Activated T-helper 1 cell treated with anti-CD3 and anti-CD28 coated beads, Interleukin-12 subunit alpha, Interleukin-12 subunit beta, Interleukin-2, Interleukin-4 antibody, amounts not matched to agents 30 ng/mL and 10 ng/mL and 1 ng/mL, durations not matched to agents 14 hours and 24 hours and 36 hours (primary cell): ENCODE results near the gene CNTD1. TPM values are rescaled to one million over a fixed set of nuclear protein-coding genes. Genes with fewer than 3 reads are reported as not detected.
A peak's percentile ranks its signal among the peaks of the same experiment; 100 is the strongest.

ENCODE experiments used
- DNase-seq: peaks from one replicate; pipeline ENCODE4 v3.0.0; 2021; ENCODE audit warnings: low spot score
- H3K27ac Mint-ChIP-seq: one replicate; pipeline ENCODE4 v1.8.0; 2021; ENCODE audit warnings: mild to moderate bottlenecking, mixed read lengths
- H3K27me3 Mint-ChIP-seq: one replicate; pipeline ENCODE4 v1.8.0; 2022; ENCODE audit warnings: mild to moderate bottlenecking, moderate library complexity, mixed read lengths; ENCODE audit not compliant: insufficient read depth
- H3K36me3 Mint-ChIP-seq: one replicate; pipeline ENCODE4 v1.8.0; 2021; ENCODE audit warnings: low read depth, mixed read lengths
- H3K4me1 Mint-ChIP-seq: one replicate; pipeline ENCODE4 v1.8.0; 2021; ENCODE audit warnings: low read depth, mixed read lengths
- H3K4me3 Mint-ChIP-seq: one replicate; pipeline ENCODE4 v1.8.0; 2021; ENCODE audit warnings: mild to moderate bottlenecking, moderate library complexity, mixed read lengths
- H3K9me3 Mint-ChIP-seq: one replicate; pipeline ENCODE4 v1.8.0; 2021; ENCODE audit warnings: mixed read lengths
- intact Hi-C: fragments of 100-400 bp; cut with micrococcal nuclease; formaldehyde crosslinking; loops from one replicate; pipeline ENCODE4 v1.15.1; 2024
- total RNA-seq: library from RNA; stranded (reverse); gene quantifications from 2 replicates; pipeline ENCODE4 v1.2.3, GENCODE V29; 2022

CNTD1 gene
- total RNA-seq, 1 donor from 2014 or later = not detected

GRCh38 chr17:42782166-42783061 is 16.2 kb upstream of the CNTD1 start:
- no peak overlapping the region for H3K27ac Mint-ChIP-seq
- H3K9me3 Mint-ChIP-seq = no peaks in the 10 kb centered on the region
- peaks cover 12% of the 10 kb centered on the region for H3K4me1 Mint-ChIP-seq
- intact Hi-C loops = loop anchor here (5.0 kb wide), 1 partner anchor 110 kb away; no protein-coding TSS in a partner anchor
- peaks cover 56% of the 10 kb centered on the region for H3K27me3 Mint-ChIP-seq
- DNase-seq = no peak
- H3K36me3 Mint-ChIP-seq = peaks cover 29% of the 10 kb centered on the region
- no peak overlapping the region for H3K4me3 Mint-ChIP-seq

- Mint-ChIP-seq H3K4me3 (no peak overlapping the region), H3K9me3 (no peaks in the 10 kb centered on the region), H3K4me1 (peaks cover 12% of the 10 kb centered on the region), H3K27me3 (peaks cover 63% of the 10 kb centered on the region), H3K36me3 (peaks cover 23% of the 10 kb centered on the region), H3K27ac (no peak overlapping the region)
- DNase-seq = no peak
- intact Hi-C loops = loop anchor here (5.0 kb wide), 1 partner anchor 111 kb away; no protein-coding TSS in a partner anchor
Measured at GRCh38 chr17:42783062-42783790, 15.4 kb upstream of the CNTD1 start.

GRCh38 chr17:42783791-42784138 is 14.9 kb upstream of the CNTD1 start:
- peaks cover 12% of the 10 kb centered on the region for H3K4me1 Mint-ChIP-seq
- DNase-seq = no peak
- H3K36me3 Mint-ChIP-seq = peaks cover 17% of the 10 kb centered on the region
- H3K27ac Mint-ChIP-seq = no peak overlapping the region
- intact Hi-C loops = loop anchor here (5.0 kb wide), 1 partner anchor 111 kb away; no protein-coding TSS in a partner anchor
- no peaks in the 10 kb centered on the region for H3K9me3 Mint-ChIP-seq
- peaks cover 66% of the 10 kb centered on the region for H3K27me3 Mint-ChIP-seq
- H3K4me3 Mint-ChIP-seq = no peak overlapping the region

- no peak for DNase-seq
- H3K9me3 Mint-ChIP-seq = no peaks in the 10 kb centered on the region
- H3K27ac Mint-ChIP-seq = no peak overlapping the region
- H3K36me3 Mint-ChIP-seq = peaks cover 12% of the 10 kb centered on the region
- peaks cover 71% of the 10 kb centered on the region for H3K27me3 Mint-ChIP-seq
- H3K4me1 Mint-ChIP-seq = peaks cover 12% of the 10 kb centered on the region
- intact Hi-C loops = loop anchor here (5.0 kb wide), 1 partner anchor 112 kb away; no protein-coding TSS in a partner anchor
- no peak overlapping the region for H3K4me3 Mint-ChIP-seq
Measured at GRCh38 chr17:42784409-42784808, 14.3 kb upstream of the CNTD1 start.

- H3K4me1 Mint-ChIP-seq = peaks cover 12% of the 10 kb centered on the region
- intact Hi-C loops = loop anchor here (5.0 kb wide), 1 partner anchor 113 kb away; no protein-coding TSS in a partner anchor
- H3K27ac Mint-ChIP-seq = no peak overlapping the region
- peaks cover 68% of the 10 kb centered on the region for H3K27me3 Mint-ChIP-seq
- no peaks in the 10 kb centered on the region for H3K9me3 Mint-ChIP-seq
- H3K4me3 Mint-ChIP-seq = no peak overlapping the region
- peaks cover 6% of the 10 kb centered on the region for H3K36me3 Mint-ChIP-seq
- no peak for DNase-seq
Measured at GRCh38 chr17:42784811-42785592, 13.7 kb upstream of the CNTD1 start.

- H3K27ac Mint-ChIP-seq = no peak overlapping the region
- peaks cover 4% of the 10 kb centered on the region for H3K36me3 Mint-ChIP-seq
- no peaks in the 10 kb centered on the region for H3K9me3 Mint-ChIP-seq
- H3K4me1 Mint-ChIP-seq = peaks cover 12% of the 10 kb centered on the region
- DNase-seq = no peak
- intact Hi-C loops = no loop called here
- H3K27me3 Mint-ChIP-seq = peaks cover 56% of the 10 kb centered on the region
- no peak overlapping the region for H3K4me3 Mint-ChIP-seq
Measured at GRCh38 chr17:42787266-42787665, 11.4 kb upstream of the CNTD1 start.

- no peak for DNase-seq
- Mint-ChIP-seq H3K27ac (no peak overlapping the region), H3K27me3 (peaks cover 18% of the 10 kb centered on the region), H3K4me3 (no peak overlapping the region), H3K9me3 (no peaks in the 10 kb centered on the region), H3K4me1 (peaks cover 5% of the 10 kb centered on the region), H3K36me3 (peaks cover 3% of the 10 kb centered on the region)
- intact Hi-C loops = no loop called here
Measured at GRCh38 chr17:42791948-42792347, 6.7 kb upstream of the CNTD1 start.

GRCh38 chr17:42792545-42792944 is 6.1 kb upstream of the CNTD1 start:
- Mint-ChIP-seq H3K4me3 (no peak overlapping the region), H3K4me1 (peaks cover 8% of the 10 kb centered on the region), H3K27me3 (peaks cover 17% of the 10 kb centered on the region), H3K27ac (no peak overlapping the region), H3K36me3 (peaks cover 3% of the 10 kb centered on the region), H3K9me3 (no peaks in the 10 kb centered on the region)
- intact Hi-C loops = no loop called here
- no peak for DNase-seq

- no peak for DNase-seq
- H3K4me3 Mint-ChIP-seq = peak overlapping the region; percentile 24
- peaks cover 19% of the 10 kb centered on the region for H3K4me1 Mint-ChIP-seq
- peaks cover 2% of the 10 kb centered on the region for H3K27me3 Mint-ChIP-seq
- H3K9me3 Mint-ChIP-seq = no peaks in the 10 kb centered on the region
- intact Hi-C loops = no loop called here
- H3K36me3 Mint-ChIP-seq = peaks cover 3% of the 10 kb centered on the region
- H3K27ac Mint-ChIP-seq = no peak overlapping the region
Measured at GRCh38 chr17:42795061-42795460, 3.6 kb upstream of the CNTD1 start.

GRCh38 chr17:42795465-42795864 is 3.2 kb upstream of the CNTD1 start:
- DNase-seq = no peak
- H3K4me3 Mint-ChIP-seq = no peak overlapping the region
- peaks cover 2% of the 10 kb centered on the region for H3K27me3 Mint-ChIP-seq
- no peak overlapping the region for H3K27ac Mint-ChIP-seq
- no peaks in the 10 kb centered on the region for H3K9me3 Mint-ChIP-seq
- intact Hi-C loops = no loop called here
- peaks cover 19% of the 10 kb centered on the region for H3K4me1 Mint-ChIP-seq
- peaks cover 3% of the 10 kb centered on the region for H3K36me3 Mint-ChIP-seq

GRCh38 chr17:42796066-42796758 is 2.4 kb upstream of the CNTD1 start:
- Mint-ChIP-seq H3K27ac (no peak overlapping the region), H3K9me3 (no peaks in the 10 kb centered on the region)
- DNase-seq = no peak

More at GRCh38 chr17:42796066-42796758, 2.4 kb upstream of the CNTD1 start:
- H3K4me1 Mint-ChIP-seq = peaks cover 19% of the 10 kb centered on the region
- H3K36me3 Mint-ChIP-seq = peaks cover 3% of the 10 kb centered on the region
- intact Hi-C loops = no loop called here
- peaks cover 2% of the 10 kb centered on the region for H3K27me3 Mint-ChIP-seq
- H3K4me3 Mint-ChIP-seq = peak overlapping the region; percentile 63
